GM12801 (cell line): ENCODE results near the gene CGGBP1.

Source experiments
- TF ChIP-seq, protein P1 (sequence below): IDR thresholded peaks from one replicate; pipeline ENCODE4 v1.5.1; 2011; ENCODE audit warnings: control low read depth; ENCODE audit not compliant: insufficient read length; ENCODE audit errors: extremely low read depth

Gene CGGBP1

DNA sequence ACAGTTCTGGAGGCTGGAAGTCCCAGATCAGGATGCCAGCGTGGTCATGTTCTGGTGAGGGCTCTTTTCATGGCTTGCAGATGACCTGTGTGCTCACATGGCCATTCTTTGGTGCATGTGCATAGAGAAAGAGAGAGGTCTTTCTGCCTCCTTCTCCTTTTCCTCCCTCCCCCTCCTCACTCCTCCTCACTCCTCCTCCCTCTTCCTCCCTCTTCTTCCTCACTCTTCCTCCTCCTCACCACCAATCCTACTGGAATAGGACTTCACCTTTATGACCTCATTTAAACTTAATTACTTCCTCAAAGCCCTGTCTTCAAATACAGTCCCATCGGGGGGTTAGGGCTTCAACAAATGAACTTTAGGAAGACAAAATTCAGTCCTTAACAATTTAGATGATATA is 24.0 kb upstream of the CGGBP1 start:
- TF ChIP-seq, protein P1, sequence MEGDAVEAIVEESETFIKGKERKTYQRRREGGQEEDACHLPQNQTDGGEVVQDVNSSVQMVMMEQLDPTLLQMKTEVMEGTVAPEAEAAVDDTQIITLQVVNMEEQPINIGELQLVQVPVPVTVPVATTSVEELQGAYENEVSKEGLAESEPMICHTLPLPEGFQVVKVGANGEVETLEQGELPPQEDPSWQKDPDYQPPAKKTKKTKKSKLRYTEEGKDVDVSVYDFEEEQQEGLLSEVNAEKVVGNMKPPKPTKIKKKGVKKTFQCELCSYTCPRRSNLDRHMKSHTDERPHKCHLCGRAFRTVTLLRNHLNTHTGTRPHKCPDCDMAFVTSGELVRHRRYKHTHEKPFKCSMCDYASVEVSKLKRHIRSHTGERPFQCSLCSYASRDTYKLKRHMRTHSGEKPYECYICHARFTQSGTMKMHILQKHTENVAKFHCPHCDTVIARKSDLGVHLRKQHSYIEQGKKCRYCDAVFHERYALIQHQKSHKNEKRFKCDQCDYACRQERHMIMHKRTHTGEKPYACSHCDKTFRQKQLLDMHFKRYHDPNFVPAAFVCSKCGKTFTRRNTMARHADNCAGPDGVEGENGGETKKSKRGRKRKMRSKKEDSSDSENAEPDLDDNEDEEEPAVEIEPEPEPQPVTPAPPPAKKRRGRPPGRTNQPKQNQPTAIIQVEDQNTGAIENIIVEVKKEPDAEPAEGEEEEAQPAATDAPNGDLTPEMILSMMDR = no peak

DNA sequence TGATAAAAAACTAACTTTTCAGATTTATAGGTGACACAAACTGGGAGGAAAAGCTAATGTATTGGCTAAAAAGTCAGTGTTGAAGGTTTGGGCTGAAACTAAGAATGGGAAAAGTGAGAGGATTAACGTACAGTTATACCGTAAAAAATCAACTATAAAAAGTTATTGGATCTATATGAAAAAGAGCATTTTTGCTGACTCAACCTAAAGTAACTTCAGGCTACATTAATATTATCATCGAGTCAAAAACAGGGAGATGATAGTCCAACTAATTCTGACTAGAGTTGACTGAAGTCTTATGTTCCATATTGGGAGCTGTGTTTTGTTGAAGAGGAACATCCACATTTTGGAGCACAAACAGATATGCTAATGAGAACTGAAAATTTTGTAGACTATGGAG is 20.1 kb upstream of the CGGBP1 start:
- TF ChIP-seq, protein P1 = no peak

DNA sequence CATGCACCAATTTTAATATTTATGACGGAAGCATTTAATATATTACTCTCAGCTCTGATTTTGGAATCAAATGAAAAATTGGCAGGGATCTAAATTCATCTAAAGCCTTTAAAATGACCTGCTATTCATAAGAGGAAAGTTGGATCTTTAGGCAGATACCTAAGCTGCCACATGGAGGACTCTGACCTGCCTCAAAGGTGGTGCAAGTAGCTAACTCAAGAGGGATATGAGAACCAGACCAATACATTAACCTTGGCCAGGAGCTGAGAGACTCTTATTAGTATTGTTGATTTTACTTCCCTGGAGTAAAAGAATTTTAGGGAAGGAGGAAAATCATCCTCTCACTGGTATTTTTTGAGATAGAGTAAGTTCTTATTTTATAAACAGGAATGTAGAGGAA is 17.9 kb upstream of the CGGBP1 start:
- TF ChIP-seq, protein P1 = no peak

DNA sequence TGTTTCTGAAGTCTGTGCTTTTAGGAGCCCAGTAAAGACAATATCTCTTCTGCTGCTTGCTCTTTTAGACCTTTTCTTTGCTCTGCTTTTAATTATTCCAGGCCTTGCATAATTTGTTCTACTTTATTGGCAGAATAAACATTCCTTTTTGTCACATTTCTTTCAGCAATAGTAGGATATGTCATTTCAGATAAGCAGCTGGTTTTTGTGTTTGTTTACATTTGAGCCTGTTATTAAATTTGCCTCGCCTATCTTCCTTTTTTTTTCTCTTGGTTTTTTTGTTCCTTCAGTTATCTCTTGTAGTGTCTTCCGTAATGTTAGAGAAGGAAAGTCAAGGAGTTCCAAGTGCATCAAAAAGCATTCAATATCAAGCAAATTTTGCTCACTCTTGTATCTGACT is 16.7 kb upstream of the CGGBP1 start:
- TF ChIP-seq, protein P1 = no peak

DNA sequence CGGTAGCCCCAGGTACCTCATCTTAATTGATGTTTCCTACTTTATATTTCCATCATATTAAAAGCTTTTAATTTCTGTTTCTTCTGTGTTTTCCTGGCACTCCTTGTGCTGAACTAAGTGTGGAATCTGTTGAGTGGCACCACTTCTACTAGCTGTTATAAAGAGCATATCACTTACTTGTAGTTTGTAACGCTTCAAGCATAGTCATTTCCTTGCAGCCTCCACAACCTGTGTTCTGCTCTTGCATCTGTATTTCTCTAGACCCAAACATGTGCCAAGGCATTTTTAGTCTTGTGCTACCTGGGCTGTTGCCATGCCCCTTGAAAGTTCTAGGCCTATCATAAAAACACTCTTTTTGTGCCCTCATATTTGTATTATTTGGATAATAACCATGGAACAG is 16.3 kb upstream of the CGGBP1 start:
- TF ChIP-seq, protein P1 = no peak

DNA sequence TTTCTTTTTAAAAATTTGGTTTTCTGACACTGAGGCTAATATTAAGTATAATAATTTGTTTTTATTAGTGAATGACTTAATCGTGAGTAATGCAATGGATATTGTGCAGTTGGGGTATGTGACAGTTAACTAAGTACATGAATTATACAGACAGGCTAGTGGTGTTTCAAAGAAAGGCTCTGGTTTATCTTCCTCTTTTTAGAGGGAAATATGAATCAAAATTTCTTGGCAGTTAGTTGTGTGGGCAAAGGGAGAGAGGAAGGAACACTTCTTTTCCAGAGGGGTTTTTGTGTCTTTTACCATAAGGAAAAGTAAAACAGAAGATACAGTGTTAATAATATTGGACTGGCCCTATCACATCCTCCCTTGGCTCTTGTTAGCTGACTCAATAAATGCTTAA is 2.9 kb upstream of the CGGBP1 start:
- TF ChIP-seq, protein P1 = no peak

DNA sequence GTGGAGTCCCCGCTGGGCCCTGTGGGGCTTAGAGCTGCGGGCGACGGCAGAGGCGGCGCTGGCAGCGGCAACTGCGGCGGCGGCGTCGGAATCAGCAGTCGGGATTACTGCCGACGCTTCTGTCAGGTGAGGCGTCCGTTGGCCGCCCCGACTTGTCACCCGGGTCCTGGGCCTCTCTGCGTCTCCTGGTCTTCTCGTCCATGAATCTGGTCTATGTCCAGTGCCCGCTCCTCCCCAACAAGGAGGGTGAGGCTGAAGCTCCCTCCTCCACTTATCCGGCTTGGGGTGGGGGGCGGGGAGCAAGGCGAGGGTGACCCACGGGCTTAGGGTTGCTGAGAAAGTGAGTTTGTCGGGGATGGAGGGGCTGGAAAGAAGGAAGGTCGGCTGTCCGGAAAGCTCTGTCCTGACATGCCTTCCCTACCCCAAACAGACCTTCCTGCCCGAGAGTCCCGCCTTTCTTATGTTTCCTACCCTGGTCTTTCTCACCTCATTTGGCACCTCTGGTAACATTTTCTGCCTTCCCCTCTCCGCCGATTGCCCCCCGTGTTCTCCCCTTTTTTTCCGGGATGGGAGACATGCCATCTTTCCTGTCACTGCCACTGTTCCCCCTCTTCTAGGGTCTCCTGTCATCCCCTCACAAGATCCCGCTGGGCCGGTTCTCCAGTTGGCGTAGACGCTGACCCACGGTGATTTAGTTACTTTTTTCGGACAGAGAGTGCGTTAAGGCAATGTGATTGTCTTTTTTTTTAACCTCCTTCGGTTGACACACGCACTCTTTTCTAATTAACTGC is 770 bp upstream of the CGGBP1 start:
- TF ChIP-seq, protein P1 = no peak
